Measurements from ENCODE around the gene OTOG.

GRCh38 chr11:17585911-17586695, 39.0 kb downstream of the OTOG start:
- TF ChIP-seq POLR2A (IDR thresholded peaks at IDR 0.05) = no peak
- TF ChIP-seq, protein P1, sequence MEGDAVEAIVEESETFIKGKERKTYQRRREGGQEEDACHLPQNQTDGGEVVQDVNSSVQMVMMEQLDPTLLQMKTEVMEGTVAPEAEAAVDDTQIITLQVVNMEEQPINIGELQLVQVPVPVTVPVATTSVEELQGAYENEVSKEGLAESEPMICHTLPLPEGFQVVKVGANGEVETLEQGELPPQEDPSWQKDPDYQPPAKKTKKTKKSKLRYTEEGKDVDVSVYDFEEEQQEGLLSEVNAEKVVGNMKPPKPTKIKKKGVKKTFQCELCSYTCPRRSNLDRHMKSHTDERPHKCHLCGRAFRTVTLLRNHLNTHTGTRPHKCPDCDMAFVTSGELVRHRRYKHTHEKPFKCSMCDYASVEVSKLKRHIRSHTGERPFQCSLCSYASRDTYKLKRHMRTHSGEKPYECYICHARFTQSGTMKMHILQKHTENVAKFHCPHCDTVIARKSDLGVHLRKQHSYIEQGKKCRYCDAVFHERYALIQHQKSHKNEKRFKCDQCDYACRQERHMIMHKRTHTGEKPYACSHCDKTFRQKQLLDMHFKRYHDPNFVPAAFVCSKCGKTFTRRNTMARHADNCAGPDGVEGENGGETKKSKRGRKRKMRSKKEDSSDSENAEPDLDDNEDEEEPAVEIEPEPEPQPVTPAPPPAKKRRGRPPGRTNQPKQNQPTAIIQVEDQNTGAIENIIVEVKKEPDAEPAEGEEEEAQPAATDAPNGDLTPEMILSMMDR (IDR thresholded peaks at IDR 0.05) = no peak
